SK-MEL-5 (cell line): ENCODE results near the gene XRCC1. TPM values are rescaled to one million over a fixed set of nuclear protein-coding genes. Genes with fewer than 3 reads are reported as not detected.
"Not testable (repeated sequence)": the region's sequence is repeated elsewhere in the genome, so short reads cannot be mapped to it uniquely, and the experiment has no call there.

Source experiments
- DNase-seq: peaks from one replicate; pipeline ENCODE4 v3.0.0-alpha.2; 2016; ENCODE audit warnings: low read depth, low spot score
- in situ Hi-C: cut with HindIII; loops from 2 replicates; pipeline ENCODE4 v1.10.0; 2016; ENCODE audit warnings: low sequenced_read_pairs, high pct_unique_total_duplicates, low pct_unique_long_range_greater_than_20kb
- total RNA-seq: library from RNA; depleted of rRNA; stranded (reverse); fragments of >200 nt; shearing (Covaris generic); gene quantifications from 2 replicates; pipeline ENCODE4 v1.2.3, GENCODE V29; 2014

The XRCC1 gene
- total RNA-seq, 1 experiment from 2014 or later, result 13.2 TPM

- DNase-seq, result no peak
- in situ Hi-C loops, result no loop called here
Measured at GRCh38 chr19:43534305-43534815, 41.0 kb downstream of the XRCC1 start.

- in situ Hi-C loops, result no loop called here
- DNase-seq, result peak; percentile 98
Measured at GRCh38 chr19:43533546-43534304, 41.6 kb downstream of the XRCC1 start.

GRCh38 chr19:43532962-43533545, 42.3 kb downstream of the XRCC1 start, which contains the start of gene ZNF575:
ZNF575 (plus strand) TSS chr19:43533188; CDS start chr19:43534423, 1,235 bp downstream.
- peak; percentile 94 for DNase-seq
- in situ Hi-C loops, result no loop called here

- DNase-seq, result peak; percentile 73
- in situ Hi-C loops, result no loop called here
Measured at GRCh38 chr19:43532571-43532961, 42.8 kb downstream of the XRCC1 start.

- in situ Hi-C loops, result no loop called here
- peak; percentile 28 for DNase-seq
Measured at GRCh38 chr19:43527860-43528622, 47.3 kb downstream of the XRCC1 start.

GRCh38 chr19:43526884-43527859, 48.2 kb downstream of the XRCC1 start, which contains the start of gene ETHE1:
ETHE1 (minus strand) TSS chr19:43527201; CDS start chr19:43527177, 24 bp downstream.
- in situ Hi-C loops, result no loop called here
- DNase-seq, result peak; percentile 69

GRCh38 chr19:43525836-43526771, 49.2 kb downstream of the XRCC1 start:
- in situ Hi-C loops, result no loop called here
- no peak for DNase-seq

- in situ Hi-C loops, result no loop called here
- DNase-seq, result peak; percentile 68
Measured at GRCh38 chr19:43524922-43525835, 50.1 kb downstream of the XRCC1 start.

- in situ Hi-C loops, DNase-seq: not testable (repeated sequence)
Measured at GRCh38 chr19:43523696-43524095, 51.6 kb downstream of the XRCC1 start.

GRCh38 chr19:43522929-43523328, 52.4 kb downstream of the XRCC1 start:
- in situ Hi-C loops, result no loop called here
- no peak for DNase-seq

GRCh38 chr19:43519436-43520088, 55.8 kb downstream of the XRCC1 start:
- in situ Hi-C loops, result no loop called here
- peak; percentile 83 for DNase-seq

- DNase-seq, result no peak
- in situ Hi-C loops, result no loop called here
Measured at GRCh38 chr19:43518051-43518450, 57.3 kb downstream of the XRCC1 start.

- in situ Hi-C loops, DNase-seq: not testable (repeated sequence)
Measured at GRCh38 chr19:43512399-43512798, 62.9 kb downstream of the XRCC1 start.

GRCh38 chr19:43511324-43511723, 64.0 kb downstream of the XRCC1 start:
- in situ Hi-C loops, result no loop called here
- no peak for DNase-seq

- in situ Hi-C loops, result no loop called here
- DNase-seq, result no peak
Measured at GRCh38 chr19:43510713-43511112, 64.6 kb downstream of the XRCC1 start.
